GM13976 (cell line): Measurements from ENCODE around the gene CCDC197.

Source experiments
- DNase-seq: peaks from one replicate; pipeline ENCODE4 v3.0.0; 2012; ENCODE audit warnings: low spot score
- CTCF ChIP-seq: IDR thresholded peaks from 2 replicates; pipeline ENCODE4 v1.5.1; 2012; ENCODE audit warnings: borderline replicate concordance, mild to moderate bottlenecking; ENCODE audit not compliant: insufficient read depth; ENCODE audit errors: extremely low read depth, missing control alignments, control extremely low read depth
- in situ Hi-C: fragments of 300-500 bp; cut with MboI; formaldehyde crosslinking; loops from one replicate; pipeline ENCODE4 v1.12.0; 2022; ENCODE audit warnings: low sequenced_read_pairs, mixed read lengths, inconsistent platforms; ENCODE audit not compliant: unreplicated experiment

The CCDC197 gene

DNA sequence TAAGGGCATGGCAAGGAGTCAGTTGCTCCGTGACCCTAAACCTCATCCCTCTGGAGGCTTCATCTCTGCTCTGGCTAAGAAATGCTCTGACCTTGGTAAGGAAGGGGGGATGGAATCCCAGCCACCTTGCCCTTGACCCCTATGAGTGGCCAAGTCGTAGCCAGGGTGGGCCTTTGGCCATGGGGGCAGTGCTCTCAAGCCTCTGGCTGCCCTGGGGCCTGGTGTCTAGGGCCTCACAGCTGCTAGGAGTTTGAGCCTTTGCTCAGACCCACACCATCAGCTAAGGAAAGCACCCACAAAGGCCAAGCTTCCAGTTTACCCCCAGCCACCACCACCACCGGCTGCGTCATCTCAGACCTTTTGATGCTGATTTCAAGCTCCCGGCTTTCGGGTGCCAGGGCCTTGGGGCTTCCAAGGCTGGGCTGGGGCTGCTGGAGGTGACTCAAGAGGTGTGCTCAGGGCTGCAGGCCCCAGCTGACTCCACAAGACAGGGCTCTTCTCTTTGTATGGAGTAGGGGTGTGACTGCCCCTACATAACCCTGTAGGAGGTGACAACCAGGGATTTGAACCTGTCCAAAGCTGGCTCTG lies 24.4 kb upstream of the CCDC197 start:
- no peak for TF ChIP-seq CTCF
- DNase-seq = no peak
- in situ Hi-C loops = no loop called here

- no peak for DNase-seq
- in situ Hi-C loops = no loop called here
- no peak for TF ChIP-seq CTCF
Observed at GRCh38 chr14:93973607-93974006, 23.5 kb upstream of the CCDC197 start.

GRCh38 chr14:93974299-93974698 lies 22.8 kb upstream of the CCDC197 start:
- TF ChIP-seq CTCF = no peak
- in situ Hi-C loops = no loop called here

DNA sequence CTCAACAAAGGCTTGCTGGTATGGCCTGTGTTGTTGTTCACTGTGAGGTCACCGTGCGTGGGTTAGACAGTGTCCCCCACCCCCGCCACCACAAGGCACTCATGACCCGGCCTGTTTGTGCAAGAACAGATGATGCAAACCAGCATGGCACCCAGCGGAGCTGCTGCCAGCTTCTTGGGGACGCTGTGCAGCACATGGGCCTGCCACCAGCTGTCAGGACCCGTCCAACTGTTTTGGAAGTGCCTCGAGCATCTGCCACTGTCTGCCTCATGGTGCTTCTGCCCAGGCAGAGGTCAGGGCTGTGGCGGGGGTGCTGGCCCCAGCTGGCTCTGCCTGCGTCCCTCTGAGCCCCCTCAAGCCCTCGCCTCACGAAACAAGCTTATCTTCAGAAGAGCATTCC lies 22.3 kb upstream of the CCDC197 start:
- in situ Hi-C loops = loop anchor here (25.0 kb wide), 1 partner anchor 1162 kb away; no protein-coding TSS in a partner anchor
- no peak for DNase-seq
- no peak for TF ChIP-seq CTCF

More at GRCh38 chr14:93974299-93974698, 22.8 kb upstream of the CCDC197 start:
- DNase-seq = no peak

- in situ Hi-C loops = loop anchor here (25.0 kb wide), 1 partner anchor 1161 kb away; no protein-coding TSS in a partner anchor
- TF ChIP-seq CTCF = no peak
- DNase-seq = peak; percentile 84
Observed at GRCh38 chr14:93975791-93976476, 21.2 kb upstream of the CCDC197 start.

- TF ChIP-seq CTCF = no peak
- peak; percentile 64 for DNase-seq
- in situ Hi-C loops = loop anchor here (25.0 kb wide), 1 partner anchor 1161 kb away; no protein-coding TSS in a partner anchor
Observed at GRCh38 chr14:93976477-93977057, 20.5 kb upstream of the CCDC197 start, which contains the start of gene ASB2. ASB2 (minus strand) TSS chr14:93976570; CDS start chr14:93964539, 12,031 bp downstream.
